Hematopoietic multipotent progenitor cell treated with erythropoietin and hydrocortisone succinate and interleukin-3 and kit ligand, for 6 days (in vitro differentiated cells): Measurements from ENCODE around the gene OAF.

Source experiments
- DNase-seq: peaks from one replicate; pipeline ENCODE4 v3.0.0-alpha.2; 2015

The OAF gene

GRCh38 chr11:120224361-120224760 is 13.5 kb downstream of the OAF start:
- DNase-seq = no peak

GRCh38 chr11:120224972-120225909 is 14.4 kb downstream of the OAF start:
- peak; percentile 65 for DNase-seq

GRCh38 chr11:120226242-120226641 is 15.4 kb downstream of the OAF start:
- DNase-seq = no peak

GRCh38 chr11:120226714-120227113 is 15.9 kb downstream of the OAF start:
- no peak for DNase-seq

GRCh38 chr11:120227228-120227852 is 16.5 kb downstream of the OAF start:
- no peak for DNase-seq

- DNase-seq = no peak
Measured at GRCh38 chr11:120228794-120229384, 18.1 kb downstream of the OAF start.

- DNase-seq = peak; percentile 56
Measured at GRCh38 chr11:120229451-120230424, 18.9 kb downstream of the OAF start.

GRCh38 chr11:120230433-120231071 is 19.7 kb downstream of the OAF start:
- DNase-seq = no peak

- no peak for DNase-seq
Measured at GRCh38 chr11:120231963-120232362, 21.1 kb downstream of the OAF start.

GRCh38 chr11:120233207-120233803 is 22.5 kb downstream of the OAF start:
- no peak for DNase-seq

GRCh38 chr11:120235024-120235628 is 24.3 kb downstream of the OAF start:
- peak; percentile 68 for DNase-seq

GRCh38 chr11:120236169-120237107 is 25.6 kb downstream of the OAF start:
- DNase-seq = peak; percentile 25

GRCh38 chr11:120238968-120239620 is 28.3 kb downstream of the OAF start:
- DNase-seq = no peak

- no peak for DNase-seq
Measured at GRCh38 chr11:120239713-120240640, 29.1 kb downstream of the OAF start, which contains the start of gene POU2F3. TSS of gene POU2F3 (plus strand) at chr11:120240140. CDS start at chr11:120240344, 204 bp downstream.

- DNase-seq = no peak
Measured at GRCh38 chr11:120240866-120241265, 30.0 kb downstream of the OAF start.

- DNase-seq = no peak
Measured at GRCh38 chr11:120241277-120241676, 30.4 kb downstream of the OAF start.

GRCh38 chr11:120243221-120243620 is 32.4 kb downstream of the OAF start:
- DNase-seq = no peak
